HG03432 (cell line): ENCODE measurements around the gene FXYD5.
"Not testable (repeated sequence)": the region's sequence is repeated elsewhere in the genome, so short reads cannot be mapped to it uniquely, and the experiment has no call there.

ENCODE experiments used
- ATAC-seq: cut with Tn5 transposase; IDR thresholded peaks from one replicate; pipeline ENCODE4 v1.9.1; 2021; ENCODE audit warnings: mild to moderate bottlenecking, moderate library complexity; ENCODE audit not compliant: unreplicated experiment

The FXYD5 gene

GRCh38 chr19:35119578-35120155 is 34.9 kb upstream of the FXYD5 start:
- ATAC-seq, result no peak

GRCh38 chr19:35120492-35120891 is 34.0 kb upstream of the FXYD5 start:
- no peak for ATAC-seq

- no peak for ATAC-seq
Observed at GRCh38 chr19:35120898-35121297, 33.6 kb upstream of the FXYD5 start.

- no peak for ATAC-seq
Observed at GRCh38 chr19:35122687-35123551, 31.6 kb upstream of the FXYD5 start.

GRCh38 chr19:35123573-35123972 is 31.0 kb upstream of the FXYD5 start:
- no peak for ATAC-seq

- peak; percentile 83 for ATAC-seq
Observed at GRCh38 chr19:35124098-35125060, 30.2 kb upstream of the FXYD5 start.

- no peak for ATAC-seq
Observed at GRCh38 chr19:35125270-35125717, 29.2 kb upstream of the FXYD5 start.

- ATAC-seq, result no peak
Observed at GRCh38 chr19:35125749-35126623, 28.5 kb upstream of the FXYD5 start.

- ATAC-seq, result no peak
Observed at GRCh38 chr19:35126624-35126959, 27.9 kb upstream of the FXYD5 start.

- no peak for ATAC-seq
Observed at GRCh38 chr19:35127871-35128270, 26.7 kb upstream of the FXYD5 start.

GRCh38 chr19:35128398-35129057 is 26.0 kb upstream of the FXYD5 start:
- ATAC-seq, result no peak

- not testable (repeated sequence) for ATAC-seq
Observed at GRCh38 chr19:35129724-35130274, 24.7 kb upstream of the FXYD5 start.

GRCh38 chr19:35130761-35131720 is 23.5 kb upstream of the FXYD5 start:
- no peak for ATAC-seq

GRCh38 chr19:35132254-35132653 is 22.3 kb upstream of the FXYD5 start:
- ATAC-seq, result no peak

GRCh38 chr19:35133826-35134225 is 20.7 kb upstream of the FXYD5 start:
- ATAC-seq, result no peak

- ATAC-seq, result no peak
Observed at GRCh38 chr19:35134601-35135242, 19.8 kb upstream of the FXYD5 start, which contains the start of gene LGI4. TSS of gene LGI4 (minus strand) at chr19:35135059. CDS start at chr19:35134680, 379 bp downstream.

- peak; percentile 60 for ATAC-seq
Observed at GRCh38 chr19:35135389-35135909, 19.1 kb upstream of the FXYD5 start.

- no peak for ATAC-seq
Observed at GRCh38 chr19:35136231-35136630, 18.3 kb upstream of the FXYD5 start.
